Activated T-helper 2 cell treated with anti-CD3 and anti-CD28 coated beads, Interferon-gamma antibody, Interleukin-2, Interleukin-4, amounts not matched to agents 10 μg/mL and 5 μg/mL and 100 μg/mL, durations not matched to agents 14 hours and 24 hours and 36 hours (primary cell): ENCODE measurements around the gene ATG16L1. TPM values are rescaled to one million over a fixed set of nuclear protein-coding genes. Genes with fewer than 3 reads are reported as not detected.
A peak's percentile ranks its signal among the peaks of the same experiment; 100 is the strongest.

Experiments
- DNase-seq: peaks from one replicate; pipeline ENCODE4 v3.0.0; 2021; ENCODE audit warnings: low spot score
- H3K27ac Mint-ChIP-seq: one replicate; pipeline ENCODE4 v1.8.0; 2021; ENCODE audit warnings: mixed read lengths
- H3K27me3 Mint-ChIP-seq: one replicate; pipeline ENCODE4 v1.8.0; 2021; ENCODE audit warnings: low read depth, mixed read lengths
- H3K36me3 Mint-ChIP-seq: one replicate; pipeline ENCODE4 v1.8.0; 2021; ENCODE audit warnings: low read depth, mixed read lengths
- H3K4me1 Mint-ChIP-seq: one replicate; pipeline ENCODE4 v1.8.0; 2021; ENCODE audit warnings: low read depth, mixed read lengths
- H3K4me3 Mint-ChIP-seq: one replicate; pipeline ENCODE4 v1.8.0; 2021; ENCODE audit warnings: low read depth, mild to moderate bottlenecking, moderate library complexity, mixed read lengths
- H3K9me3 Mint-ChIP-seq: one replicate; pipeline ENCODE4 v1.8.0; 2021; ENCODE audit warnings: mixed read lengths
- intact Hi-C: fragments of 100-400 bp; cut with micrococcal nuclease; formaldehyde crosslinking; loops from one replicate; pipeline ENCODE4 v1.15.1; 2023
- total RNA-seq: library from RNA; stranded (reverse); gene quantifications from 2 replicates; pipeline ENCODE4 v1.2.3, GENCODE V29; 2022

ATG16L1 gene
- total RNA-seq, 1 donor from 2014 or later, result 33.5 TPM

- H3K4me1 Mint-ChIP-seq, result peaks cover 67% of the 10 kb centered on the region
- peaks cover 19% of the 10 kb centered on the region for H3K9me3 Mint-ChIP-seq
- intact Hi-C loops, result loop anchor here (1.0 to 2.0 kb wide), 4 partner anchors 8 to 174 kb away; partner anchors contain the start of gene INPP5D
- H3K27ac Mint-ChIP-seq, result peak overlapping the region; percentile 64
- DNase-seq, result no peak
- no peak overlapping the region for H3K4me3 Mint-ChIP-seq
- no peaks in the 10 kb centered on the region for H3K27me3 Mint-ChIP-seq
- H3K36me3 Mint-ChIP-seq, result peaks cover 20% of the 10 kb centered on the region
Measured at GRCh38 chr2:233234996-233235395, 16.5 kb upstream of the ATG16L1 start.

GRCh38 chr2:233235977-233236376, 15.5 kb upstream of the ATG16L1 start:
- Mint-ChIP-seq H3K9me3 (peaks cover 19% of the 10 kb centered on the region), H3K36me3 (peaks cover 20% of the 10 kb centered on the region), H3K4me3 (no peak overlapping the region), H3K27me3 (no peaks in the 10 kb centered on the region), H3K27ac (no peak overlapping the region), H3K4me1 (peaks cover 65% of the 10 kb centered on the region)
- intact Hi-C loops, result loop anchor here (2.0 kb wide), 1 partner anchor 175 kb away; the partner anchor contains the start of gene INPP5D
- no peak for DNase-seq

DNA sequence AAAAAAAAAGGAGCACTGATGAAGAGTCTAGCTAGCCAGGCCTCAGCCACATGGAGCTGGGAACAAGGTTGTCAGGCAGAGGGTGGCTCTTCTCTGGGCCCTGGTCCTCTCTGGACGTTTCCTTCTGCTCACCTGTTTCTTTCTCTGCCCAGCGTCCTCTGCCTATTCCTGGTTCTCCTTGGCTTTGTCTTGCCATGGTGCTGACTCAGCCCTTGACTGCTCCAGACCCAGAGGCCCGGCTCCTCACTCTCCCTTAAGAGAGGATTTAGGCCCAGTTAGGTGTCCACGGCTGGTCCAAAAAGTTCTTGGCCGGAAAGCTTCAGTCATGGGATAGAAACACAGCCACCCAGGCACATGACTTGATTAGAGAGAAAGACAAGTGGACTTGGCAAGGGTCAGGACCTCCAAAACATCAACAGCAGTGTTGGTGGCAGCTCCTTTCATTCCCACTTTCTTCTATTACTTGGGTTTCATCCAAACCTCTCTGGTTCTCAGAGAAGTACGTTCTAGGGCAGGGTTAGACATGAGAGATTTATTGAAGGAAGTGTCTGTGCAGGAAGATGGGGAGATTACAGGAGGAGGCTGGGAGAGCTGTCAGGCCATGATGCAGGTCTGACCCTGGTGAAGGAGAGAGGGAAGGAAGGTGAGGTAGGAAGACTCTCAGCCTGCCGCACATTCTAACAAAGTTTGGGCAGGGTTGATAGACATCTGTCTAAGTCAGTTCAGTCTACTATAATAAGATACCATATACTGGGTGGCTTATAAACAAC, 14.5 kb upstream of the ATG16L1 start:
- Mint-ChIP-seq H3K4me3 (no peak overlapping the region), H3K4me1 (peaks cover 63% of the 10 kb centered on the region), H3K27me3 (no peaks in the 10 kb centered on the region), H3K27ac (no peak overlapping the region), H3K9me3 (peaks cover 19% of the 10 kb centered on the region), H3K36me3 (peaks cover 20% of the 10 kb centered on the region)
- intact Hi-C loops, result no loop called here
- no peak for DNase-seq

- H3K27ac Mint-ChIP-seq, result peak overlapping the region; percentile 77
- DNase-seq, result peak; percentile 30
- H3K4me3 Mint-ChIP-seq, result peak overlapping the region; percentile 33
- peaks cover 52% of the 10 kb centered on the region for H3K4me1 Mint-ChIP-seq
- H3K36me3 Mint-ChIP-seq, result peaks cover 20% of the 10 kb centered on the region
- intact Hi-C loops, result no loop called here
- H3K27me3 Mint-ChIP-seq, result no peaks in the 10 kb centered on the region
- peaks cover 19% of the 10 kb centered on the region for H3K9me3 Mint-ChIP-seq
Measured at GRCh38 chr2:233240897-233241296, 10.6 kb upstream of the ATG16L1 start.

DNA sequence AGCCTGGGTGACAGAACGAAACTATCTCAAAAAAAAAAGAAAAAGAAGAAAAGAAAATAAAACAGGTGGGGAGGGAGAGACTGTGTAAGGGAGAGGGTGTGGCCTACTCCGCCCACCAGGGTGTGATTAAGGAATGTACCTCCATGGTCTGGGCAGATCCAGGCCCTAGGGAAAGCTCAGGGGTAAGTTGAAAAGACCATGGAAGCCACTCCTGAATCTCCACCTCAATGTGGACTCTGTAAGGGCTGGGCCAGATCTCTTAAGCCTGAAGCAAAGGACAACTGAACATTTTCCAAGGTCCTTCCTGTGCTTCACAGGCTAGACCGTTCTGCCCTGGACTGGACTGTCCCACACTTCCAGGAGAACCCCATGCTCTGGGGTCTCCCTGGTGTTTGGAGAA, 9.7 kb upstream of the ATG16L1 start:
- H3K27me3 Mint-ChIP-seq, result no peaks in the 10 kb centered on the region
- H3K36me3 Mint-ChIP-seq, result peaks cover 19% of the 10 kb centered on the region
- peaks cover 52% of the 10 kb centered on the region for H3K4me1 Mint-ChIP-seq
- peaks cover 18% of the 10 kb centered on the region for H3K9me3 Mint-ChIP-seq
- H3K27ac Mint-ChIP-seq, result no peak overlapping the region
- DNase-seq, result no peak
- intact Hi-C loops, result no loop called here
- H3K4me3 Mint-ChIP-seq, result no peak overlapping the region

GRCh38 chr2:233242231-233242927, 9.1 kb upstream of the ATG16L1 start:
- Mint-ChIP-seq H3K4me3 (no peak overlapping the region), H3K27ac (no peak overlapping the region), H3K9me3 (peaks cover 12% of the 10 kb centered on the region), H3K36me3 (peaks cover 14% of the 10 kb centered on the region), H3K4me1 (peaks cover 51% of the 10 kb centered on the region), H3K27me3 (no peaks in the 10 kb centered on the region)
- no peak for DNase-seq
- intact Hi-C loops, result no loop called here

DNA sequence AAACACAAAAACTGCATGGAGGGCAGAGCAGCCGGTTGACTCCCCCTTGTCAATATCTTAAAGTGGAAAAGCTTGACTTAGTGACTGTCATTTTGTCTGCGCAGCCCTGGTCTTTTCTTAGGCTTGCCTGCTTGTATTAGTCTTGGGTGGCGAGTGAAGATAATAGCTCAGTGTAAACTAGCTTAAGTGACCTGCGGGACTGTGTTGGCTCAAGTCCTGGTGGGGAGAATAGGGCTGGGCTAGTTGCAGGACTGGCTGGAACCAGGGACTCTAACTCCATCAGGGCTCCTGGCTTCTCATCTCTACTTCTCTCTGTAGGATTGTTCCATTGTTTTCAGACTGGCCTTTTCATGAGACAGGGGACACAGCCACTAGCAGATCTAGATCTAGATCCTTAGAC, 8.1 kb upstream of the ATG16L1 start:
- no peak for DNase-seq
- no peak overlapping the region for H3K4me3 Mint-ChIP-seq
- intact Hi-C loops, result loop anchor here (1.0 kb wide), 1 partner anchor 9 kb away; no protein-coding TSS in a partner anchor
- no peaks in the 10 kb centered on the region for H3K27me3 Mint-ChIP-seq
- peaks cover 51% of the 10 kb centered on the region for H3K4me1 Mint-ChIP-seq
- H3K9me3 Mint-ChIP-seq, result peaks cover 9% of the 10 kb centered on the region
- H3K36me3 Mint-ChIP-seq, result peaks cover 10% of the 10 kb centered on the region
- H3K27ac Mint-ChIP-seq, result no peak overlapping the region

GRCh38 chr2:233244818-233245217, 6.7 kb upstream of the ATG16L1 start:
- Mint-ChIP-seq H3K4me3 (no peak overlapping the region), H3K4me1 (peaks cover 44% of the 10 kb centered on the region), H3K9me3 (no peaks in the 10 kb centered on the region), H3K27ac (no peak overlapping the region), H3K36me3 (no peaks in the 10 kb centered on the region), H3K27me3 (no peaks in the 10 kb centered on the region)
- no peak for DNase-seq
- intact Hi-C loops, result loop anchor here (5.0 kb wide), 1 partner anchor 348 kb away; no protein-coding TSS in a partner anchor

DNA sequence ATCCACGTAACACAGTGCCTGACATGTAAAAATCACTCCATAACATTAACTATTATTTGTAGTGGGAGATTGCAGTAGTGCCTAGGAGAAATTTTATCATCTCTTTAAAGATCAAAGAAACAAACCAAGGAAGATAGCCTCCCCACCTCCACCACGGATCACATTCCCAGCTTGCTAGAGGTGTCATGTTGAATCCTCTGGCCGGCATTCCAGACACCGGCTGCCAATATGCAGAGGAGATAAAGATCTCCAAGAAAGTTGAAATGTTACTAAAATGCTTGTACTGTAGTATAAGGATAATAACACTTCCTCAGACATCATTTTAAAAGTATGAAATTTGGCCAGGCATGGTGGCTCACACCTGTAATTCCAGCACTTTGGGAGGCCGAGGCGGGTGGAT, 6.1 kb upstream of the ATG16L1 start:
- no peaks in the 10 kb centered on the region for H3K27me3 Mint-ChIP-seq
- no peaks in the 10 kb centered on the region for H3K36me3 Mint-ChIP-seq
- H3K27ac Mint-ChIP-seq, result no peak overlapping the region
- H3K4me3 Mint-ChIP-seq, result no peak overlapping the region
- peaks cover 47% of the 10 kb centered on the region for H3K4me1 Mint-ChIP-seq
- H3K9me3 Mint-ChIP-seq, result no peaks in the 10 kb centered on the region
- DNase-seq, result no peak
- intact Hi-C loops, result loop anchor here (5.0 kb wide), 1 partner anchor 348 kb away; no protein-coding TSS in a partner anchor

DNA sequence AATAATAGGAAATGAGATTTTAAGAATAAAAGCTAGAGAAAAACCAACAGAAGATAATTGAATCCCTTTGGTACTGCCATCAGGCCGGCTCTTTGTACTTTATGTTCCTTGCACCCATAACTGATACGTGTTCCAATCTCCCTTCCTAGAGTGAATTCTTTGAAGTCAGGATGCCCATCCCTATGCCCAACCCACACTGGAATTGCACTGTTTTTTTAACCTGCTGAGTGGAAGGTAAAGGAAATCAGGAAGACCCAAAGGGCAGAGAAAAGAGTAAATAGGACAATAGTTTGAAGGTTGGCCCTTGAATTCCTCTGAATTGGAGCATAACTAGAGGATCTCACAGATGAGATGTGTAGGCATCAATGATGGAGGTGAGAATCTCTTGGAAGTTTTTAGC, 4.4 kb upstream of the ATG16L1 start:
- H3K27me3 Mint-ChIP-seq, result no peaks in the 10 kb centered on the region
- H3K9me3 Mint-ChIP-seq, result no peaks in the 10 kb centered on the region
- H3K36me3 Mint-ChIP-seq, result no peaks in the 10 kb centered on the region
- DNase-seq, result no peak
- H3K27ac Mint-ChIP-seq, result peak overlapping the region; percentile 88
- H3K4me3 Mint-ChIP-seq, result no peak overlapping the region
- H3K4me1 Mint-ChIP-seq, result peaks cover 42% of the 10 kb centered on the region
- intact Hi-C loops, result loop anchor here (1.0 to 5.0 kb wide), 3 partner anchors 13 to 350 kb away; no protein-coding TSS in a partner anchor

DNA sequence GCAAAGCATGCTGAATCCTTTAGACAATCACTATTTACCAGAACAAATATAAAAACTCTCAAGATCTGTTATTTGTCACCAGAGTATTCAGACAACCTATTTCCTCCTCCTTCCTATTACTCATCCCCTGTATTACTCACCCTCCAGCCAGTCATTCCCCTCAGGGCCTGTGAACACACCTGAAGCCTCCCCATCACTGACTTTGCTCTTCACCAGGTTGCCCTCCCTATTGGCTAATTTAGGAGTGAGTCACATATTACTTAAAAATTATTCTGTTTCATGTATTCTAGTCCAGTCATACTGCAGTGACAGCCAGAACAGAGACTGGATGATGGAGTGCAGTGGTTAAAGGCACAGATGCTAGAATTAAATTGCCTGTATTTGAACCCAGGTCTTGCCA, 3.7 kb upstream of the ATG16L1 start:
- intact Hi-C loops, result loop anchor here (1.0 to 5.0 kb wide), 3 partner anchors 13 to 350 kb away; no protein-coding TSS in a partner anchor
- H3K4me1 Mint-ChIP-seq, result peaks cover 38% of the 10 kb centered on the region
- H3K4me3 Mint-ChIP-seq, result no peak overlapping the region
- peak; percentile 33 for DNase-seq
- H3K9me3 Mint-ChIP-seq, result no peaks in the 10 kb centered on the region
- H3K27me3 Mint-ChIP-seq, result no peaks in the 10 kb centered on the region
- H3K27ac Mint-ChIP-seq, result peak overlapping the region; percentile 88
- H3K36me3 Mint-ChIP-seq, result peaks cover 4% of the 10 kb centered on the region

DNA sequence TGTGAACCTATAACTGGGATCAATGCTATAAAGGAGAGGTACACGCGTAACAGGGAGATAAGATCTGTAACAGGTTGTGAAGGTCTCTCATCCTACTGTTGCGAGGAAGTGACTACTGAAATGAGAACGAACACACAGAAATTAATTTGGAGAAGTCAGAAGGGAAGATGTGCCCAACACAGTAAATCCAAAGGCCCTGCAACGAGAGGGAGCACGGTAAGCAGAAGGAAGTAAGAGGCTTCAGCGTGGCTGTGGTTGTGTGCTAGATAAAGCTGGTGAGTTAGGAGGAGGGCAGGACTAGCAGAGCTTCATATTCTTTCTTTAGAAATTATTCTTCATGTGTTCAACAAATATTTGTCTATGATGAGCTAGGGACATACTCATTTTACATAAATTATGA, 2.5 kb upstream of the ATG16L1 start:
- Mint-ChIP-seq H3K27me3 (no peaks in the 10 kb centered on the region), H3K27ac (peak overlapping the region; percentile 38), H3K36me3 (peaks cover 9% of the 10 kb centered on the region), H3K4me3 (peak overlapping the region; percentile 6), H3K9me3 (no peaks in the 10 kb centered on the region), H3K4me1 (peaks cover 42% of the 10 kb centered on the region)
- DNase-seq, result no peak
- intact Hi-C loops, result loop anchor here (5.0 kb wide), 1 partner anchor 352 kb away; no protein-coding TSS in a partner anchor

DNA sequence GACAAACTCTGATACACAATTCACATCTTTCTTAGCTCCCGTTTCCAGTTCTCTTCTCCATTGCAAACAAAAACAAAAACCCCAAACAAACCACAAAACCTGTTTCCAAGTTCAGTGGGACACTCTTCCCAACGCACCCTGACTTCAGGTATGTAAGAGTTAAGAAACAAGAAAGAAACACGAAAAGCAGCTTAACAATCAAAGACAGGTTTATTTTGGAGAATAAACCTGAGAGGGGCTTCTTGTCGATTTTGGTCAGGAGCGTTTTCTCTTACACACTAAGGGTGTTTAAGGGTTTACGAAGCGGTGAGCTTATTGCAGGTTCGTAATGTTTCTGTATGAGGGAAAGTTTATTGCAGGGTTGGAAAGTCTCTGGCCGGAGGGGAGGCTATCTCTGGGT, 905 bp upstream of the ATG16L1 start:
- intact Hi-C loops, result loop anchor here (5.0 kb wide), 3 partner anchors 188 to 643 kb away; partner anchors contain the start of gene INPP5D
- Mint-ChIP-seq H3K4me3 (peak overlapping the region; percentile 92), H3K9me3 (no peaks in the 10 kb centered on the region), H3K27me3 (no peaks in the 10 kb centered on the region), H3K4me1 (peaks cover 53% of the 10 kb centered on the region), H3K27ac (peak overlapping the region; percentile 95), H3K36me3 (peaks cover 20% of the 10 kb centered on the region)
- DNase-seq, result no peak
